Measurements from ENCODE around the gene LSM5.
"Not testable (repeated sequence)": the region's sequence is repeated elsewhere in the genome, so short reads cannot be mapped to it uniquely, and the experiment has no call there.

The LSM5 gene

GRCh38 chr7:32501522-32501921 is 11.3 kb upstream of the LSM5 start:
- ChIA-PET POLR2A (interaction anchor here (0.6 kb wide), 1 partner anchor 778 kb away, joined by 3 read pairs; no protein-coding TSS in a partner anchor), CTCF (no interaction called here)
- TF ChIP-seq ZNF384 (IDR thresholded peaks at IDR 0.05), result no peak
- TF ChIP-seq TARDBP (IDR thresholded peaks at IDR 0.05), result no peak
- no peak for TF ChIP-seq FOXM1 (IDR thresholded peaks at IDR 0.05; ENCODE audit: borderline replicate concordance)
- no peak for TF ChIP-seq SUZ12 (IDR thresholded peaks at IDR 0.05)
- TF ChIP-seq FOXK2 (IDR thresholded peaks at IDR 0.05), result no peak
- no peak for TF ChIP-seq L3MBTL2 (conservative IDR thresholded peaks at IDR 0.05)
- TF ChIP-seq ARNT (IDR thresholded peaks at IDR 0.05), result no peak
- TF ChIP-seq BHLHE40 (IDR thresholded peaks at IDR 0.05; ENCODE audit: borderline replicate concordance), result no peak
- no peak for TF ChIP-seq HDGF (IDR thresholded peaks at IDR 0.05; ENCODE audit: borderline replicate concordance)
- no peak for TF ChIP-seq FOXA1 (IDR thresholded peaks at IDR 0.05)
- TF ChIP-seq, protein P1, sequence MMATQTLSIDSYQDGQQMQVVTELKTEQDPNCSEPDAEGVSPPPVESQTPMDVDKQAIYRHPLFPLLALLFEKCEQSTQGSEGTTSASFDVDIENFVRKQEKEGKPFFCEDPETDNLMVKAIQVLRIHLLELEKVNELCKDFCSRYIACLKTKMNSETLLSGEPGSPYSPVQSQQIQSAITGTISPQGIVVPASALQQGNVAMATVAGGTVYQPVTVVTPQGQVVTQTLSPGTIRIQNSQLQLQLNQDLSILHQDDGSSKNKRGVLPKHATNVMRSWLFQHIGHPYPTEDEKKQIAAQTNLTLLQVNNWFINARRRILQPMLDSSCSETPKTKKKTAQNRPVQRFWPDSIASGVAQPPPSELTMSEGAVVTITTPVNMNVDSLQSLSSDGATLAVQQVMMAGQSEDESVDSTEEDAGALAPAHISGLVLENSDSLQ (IDR thresholded peaks at IDR 0.05), result no peak
- TF ChIP-seq NFRKB (IDR thresholded peaks at IDR 0.05), result no peak
- TF ChIP-seq CTBP1 (IDR thresholded peaks at IDR 0.05; ENCODE audit: borderline replicate concordance), result no peak
- no peak for TF ChIP-seq ELF4 (IDR thresholded peaks at IDR 0.05)
- no peak for TF ChIP-seq LEF1 (IDR thresholded peaks at IDR 0.05; ENCODE audit: borderline replicate concordance)
- no peak for DNase-seq (ENCODE audit: extremely low spot score)

DNA sequence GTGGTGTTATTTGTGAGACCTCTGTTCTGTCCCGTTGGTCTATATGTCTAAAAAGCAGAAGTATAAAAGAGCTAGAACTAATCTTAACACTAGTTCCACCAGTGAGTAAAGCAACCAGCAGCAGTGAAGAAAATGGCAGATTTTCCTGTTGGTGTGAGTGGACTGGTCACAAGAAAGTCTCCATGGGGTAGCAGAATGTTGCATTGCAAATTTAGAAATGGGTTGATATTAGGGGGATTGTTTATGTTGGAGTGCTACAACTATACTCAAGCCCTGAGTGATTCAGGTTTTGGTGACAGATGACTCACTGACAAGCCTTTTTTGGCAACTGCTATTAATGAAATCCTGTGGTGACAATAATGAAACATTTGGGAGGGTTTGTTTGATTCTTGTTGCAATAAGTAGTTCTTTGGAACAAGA is 10.8 kb upstream of the LSM5 start:
- TF ChIP-seq SUZ12 (IDR thresholded peaks at IDR 0.05), result no peak
- TF ChIP-seq NFRKB (IDR thresholded peaks at IDR 0.05), result no peak
- no peak for TF ChIP-seq LEF1 (IDR thresholded peaks at IDR 0.05; ENCODE audit: borderline replicate concordance)
- TF ChIP-seq BHLHE40 (IDR thresholded peaks at IDR 0.05; ENCODE audit: borderline replicate concordance), result no peak
- no peak for TF ChIP-seq CTBP1 (IDR thresholded peaks at IDR 0.05; ENCODE audit: borderline replicate concordance)
- no peak for TF ChIP-seq FOXK2 (IDR thresholded peaks at IDR 0.05)
- no peak for TF ChIP-seq HDGF (IDR thresholded peaks at IDR 0.05; ENCODE audit: borderline replicate concordance)
- no peak for TF ChIP-seq FOXA1 (IDR thresholded peaks at IDR 0.05)
- no peak for TF ChIP-seq SP1 (IDR thresholded peaks at IDR 0.05)
- TF ChIP-seq ZNF384 (IDR thresholded peaks at IDR 0.05), result no peak
- TF ChIP-seq ELF4 (IDR thresholded peaks at IDR 0.05), result no peak
- TF ChIP-seq TARDBP (IDR thresholded peaks at IDR 0.05), result no peak
- CTCF ChIA-PET, result no interaction called here
- POLR2A ChIA-PET, result interaction anchor here (0.6 kb wide), 1 partner anchor 777 kb away, joined by 3 read pairs; no protein-coding TSS in a partner anchor
- no peak for DNase-seq (ENCODE audit: extremely low spot score)

- CTCF ChIA-PET; POLR2A ChIA-PET; DNase-seq (ENCODE audit: extremely low spot score): not testable (repeated sequence)
Measured at GRCh38 chr7:32500216-32500615, 10.0 kb upstream of the LSM5 start.

DNA sequence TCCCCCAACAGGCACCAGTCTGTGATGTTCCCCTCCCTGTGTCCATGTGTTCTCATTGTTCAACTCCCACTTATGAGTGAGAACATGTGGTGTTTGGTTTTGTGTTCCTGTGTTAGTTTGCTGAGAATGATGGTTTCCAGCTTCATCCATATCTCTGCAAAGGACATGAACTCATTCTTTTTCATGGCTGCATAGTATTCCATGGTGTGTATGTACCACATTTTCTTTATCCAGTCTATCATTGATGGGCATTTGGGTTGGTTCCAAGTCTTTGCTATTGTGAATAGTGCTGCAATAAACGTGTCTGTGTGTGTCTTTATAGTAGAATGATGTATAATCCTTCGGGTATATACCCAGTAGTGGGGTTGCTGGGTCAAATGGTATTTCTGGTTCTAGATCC is 9.6 kb upstream of the LSM5 start:
- CTCF ChIA-PET; DNase-seq (ENCODE audit: extremely low spot score); POLR2A ChIA-PET: not testable (repeated sequence)

DNA sequence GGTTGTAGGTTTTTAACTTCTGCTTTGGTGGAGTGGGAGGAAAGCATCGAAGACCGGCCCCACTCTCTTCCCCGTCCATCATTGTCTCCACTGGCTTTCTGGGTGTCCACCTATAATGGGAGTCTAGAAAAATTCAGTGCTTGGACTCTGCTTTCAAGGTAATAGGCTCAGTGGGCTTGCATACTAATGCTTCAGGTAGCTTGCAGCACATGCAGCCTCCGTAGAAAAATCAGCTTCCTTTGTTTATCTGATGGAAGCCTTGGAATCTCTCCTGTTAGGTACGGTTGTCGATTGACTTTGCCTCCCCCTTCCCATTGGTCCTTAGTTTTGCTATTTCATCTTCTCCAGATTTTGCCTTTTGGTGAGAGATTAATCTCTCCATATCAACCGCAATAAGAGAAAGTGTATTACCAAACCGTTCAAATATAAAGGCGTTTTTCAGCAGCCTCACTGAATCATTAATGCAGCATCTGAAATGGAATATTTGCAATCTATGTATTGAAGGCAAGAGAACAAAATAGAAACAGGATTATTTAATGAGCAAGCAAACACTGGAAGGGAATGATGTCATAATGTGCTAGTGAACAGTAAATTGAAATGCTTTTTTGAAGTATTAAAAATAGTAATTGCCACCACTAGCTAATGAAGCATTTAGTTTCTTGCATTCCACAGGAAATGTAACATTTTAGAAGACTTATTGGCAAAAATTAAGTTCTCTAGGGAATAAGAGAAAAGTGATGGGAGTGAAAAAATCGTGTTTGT is 6.1 kb upstream of the LSM5 start:
- TF ChIP-seq, protein P1 (IDR thresholded peaks at IDR 0.05), result 0 out of 2 replicates have a peak, but pooled peaks have one; percentile 31
- no peak for TF ChIP-seq TARDBP (IDR thresholded peaks at IDR 0.05)
- POLR2A ChIA-PET, result interaction anchor here (1.0 to 1.5 kb wide), 3 partner anchors 12 to 566 kb away, joined by 3 to 4 read pairs (median 3); partner anchors contain the start of gene NT5C3A
- CTCF ChIA-PET, result no interaction called here
- DNase-seq (ENCODE audit: extremely low spot score), result no peak

DNA sequence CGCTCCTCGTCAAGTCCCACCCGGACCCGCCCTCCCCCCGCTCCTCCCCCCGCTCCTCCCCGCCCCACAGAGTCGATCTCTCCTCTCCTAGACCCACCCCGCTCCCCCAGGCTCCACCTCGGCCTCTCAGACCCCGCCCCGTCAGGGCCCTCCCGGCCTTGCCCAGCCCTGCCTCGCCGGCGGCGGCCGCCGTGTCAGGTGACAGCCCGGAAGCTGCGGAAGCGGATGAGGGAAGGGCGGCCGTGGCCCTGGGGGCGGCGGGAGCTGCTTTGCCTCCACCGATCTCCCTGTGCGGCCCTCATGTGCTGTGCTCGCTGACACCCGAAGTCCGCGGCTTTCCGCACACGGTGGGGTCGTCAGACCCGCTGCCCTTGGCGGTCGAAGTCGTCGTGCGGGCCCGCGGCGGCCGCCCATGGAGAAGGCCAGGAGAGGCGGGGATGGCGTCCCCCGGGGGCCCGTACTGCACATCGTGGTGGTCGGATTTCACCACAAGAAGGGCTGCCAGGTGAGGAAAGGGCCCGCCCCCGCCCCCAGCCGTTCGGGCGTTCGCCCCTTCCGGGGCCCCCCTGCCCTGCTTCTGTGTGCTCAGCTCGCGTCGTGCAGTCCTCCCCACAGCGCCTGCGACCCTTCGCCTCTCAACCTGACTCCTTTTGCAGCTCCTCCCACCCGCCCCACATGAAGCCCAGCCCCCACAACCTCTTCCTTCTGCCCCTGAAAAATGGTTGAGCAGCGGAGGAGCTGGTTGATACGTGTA is 5.3 kb upstream of the LSM5 start, which contains the start of gene AVL9:
Gene AVL9 (plus strand): TSS at position 192 of the 754 bp plus-strand sequence. CDS start 221 bp downstream, at position 413.
- POLR2A ChIA-PET, result interaction anchor here (1.0 to 1.5 kb wide), 3 partner anchors 11 to 567 kb away, joined by 3 to 4 read pairs (median 3); partner anchors contain the start of gene NT5C3A
- peak; percentile 94 for DNase-seq (ENCODE audit: extremely low spot score)
- CTCF ChIA-PET, result interaction anchor here (0.6 kb wide), 1 partner anchor 760 kb away, joined by 3 read pairs; no protein-coding TSS in a partner anchor
- TF ChIP-seq CTBP1 (IDR thresholded peaks at IDR 0.05; ENCODE audit: borderline replicate concordance), result no peak
- TF ChIP-seq FOXA1 (IDR thresholded peaks at IDR 0.05), result no peak
- no peak for TF ChIP-seq NFRKB (IDR thresholded peaks at IDR 0.05)
- TF ChIP-seq, protein P1 (IDR thresholded peaks at IDR 0.05), result peak; percentile 83
- TF ChIP-seq TARDBP (IDR thresholded peaks at IDR 0.05), result no peak
- TF ChIP-seq FOXM1 (IDR thresholded peaks at IDR 0.05; ENCODE audit: borderline replicate concordance), result no peak
- TF ChIP-seq BHLHE40 (IDR thresholded peaks at IDR 0.05; ENCODE audit: borderline replicate concordance), result no peak
- TF ChIP-seq L3MBTL2 (conservative IDR thresholded peaks at IDR 0.05), result peak; percentile 77
- TF ChIP-seq ELF4 (IDR thresholded peaks at IDR 0.05), result no peak; the same call in 1 of the 2 replicates

Measured in HEK293T (cell line).